CD4-positive, alpha-beta memory T cell (primary cell): Measurements from ENCODE around the gene ZDHHC20. TPM values are rescaled to one million over a fixed set of nuclear protein-coding genes. Genes with fewer than 3 reads are reported as not detected.
A peak's percentile ranks its signal among the peaks of the same experiment; 100 is the strongest.

Source experiments
- CTCF ChIA-PET: fragments of 350-600 bp; sonication (Branson Sonifier 250); formaldehyde crosslinking; loops from one replicate; lab custom pipeline; 2021; ENCODE audit warnings: inconsistent platforms; ENCODE audit not compliant: partially characterized antibody; lab: Charles Lee
- POLR2A ChIA-PET: fragments of 350-600 bp; sonication (Branson Sonifier 250); formaldehyde crosslinking; loops from one replicate; lab custom pipeline; 2021; ENCODE audit not compliant: partially characterized antibody; lab: Charles Lee
- DNase-seq, 5 donors: peaks; one replicate each; pipeline versions ENCODE4 v3.0.0 to v3.0.0-alpha.2; 2020 to 2022; ENCODE audit warnings: mixed read lengths in 1 of 5
- H3K27ac ChIP-seq: one replicate; pipeline ENCODE4 v1.7.0; 2013; ENCODE audit warnings: low read depth, low read length
- H3K27me3 ChIP-seq: 2 replicates; pipeline ENCODE4 v1.7.0; 2013; ENCODE audit warnings: mild to moderate bottlenecking, low read length, moderate library complexity; ENCODE audit not compliant: insufficient read depth
- H3K36me3 ChIP-seq: 2 replicates; pipeline ENCODE4 v1.7.0; 2013; ENCODE audit warnings: mild to moderate bottlenecking, low read length, moderate library complexity; ENCODE audit not compliant: insufficient read depth
- H3K4me1 ChIP-seq: 2 replicates; pipeline ENCODE4 v1.7.0; 2013; ENCODE audit warnings: mild to moderate bottlenecking, low read length, moderate library complexity; ENCODE audit not compliant: insufficient read depth
- H3K4me3 ChIP-seq, 2 donors: one replicate each; pipeline ENCODE4 v1.7.0; 2013; ENCODE audit warnings: low read length in 2 of 2, mild to moderate bottlenecking in 1 of 2
- H3K9me3 ChIP-seq, 2 donors: one replicate each; pipeline ENCODE4 v1.7.0; 2013; ENCODE audit warnings: low read length in 2 of 2, control low read depth in 1 of 2; ENCODE audit not compliant: control insufficient read depth in 1 of 2
- H3K27ac Mint-ChIP-seq, 7 donors: one replicate each; pipeline ENCODE4 v1.8.0; 2020 to 2021; ENCODE audit warnings: mixed read lengths in 7 of 7, mild to moderate bottlenecking in 6 of 7, inconsistent platforms in 3 of 7, moderate library complexity in 3 of 7
- H3K27me3 Mint-ChIP-seq, 2 donors: one replicate each; pipeline ENCODE4 v1.8.0; 2020 to 2021; ENCODE audit warnings: mixed read lengths in 2 of 2
- H3K36me3 Mint-ChIP-seq, 2 donors: one replicate each; pipeline ENCODE4 v1.8.0; 2020 to 2021; ENCODE audit warnings: mixed read lengths in 2 of 2, inconsistent platforms in 1 of 2, mild to moderate bottlenecking in 1 of 2
- H3K4me1 Mint-ChIP-seq, 4 donors: one replicate each; pipeline ENCODE4 v1.8.0; 2020 to 2021; ENCODE audit warnings: mixed read lengths in 4 of 4, mild to moderate bottlenecking in 1 of 4
- H3K4me3 Mint-ChIP-seq, 8 donors: one replicate each; pipeline ENCODE4 v1.8.0; 2020 to 2021; ENCODE audit warnings: mixed read lengths in 8 of 8, mild to moderate bottlenecking in 7 of 8, moderate library complexity in 6 of 8, inconsistent platforms in 3 of 8
- H3K9me3 Mint-ChIP-seq, 8 donors: one replicate each; pipeline ENCODE4 v1.8.0; 2020 to 2021; ENCODE audit warnings: mixed read lengths in 8 of 8, mild to moderate bottlenecking in 5 of 8, inconsistent platforms in 3 of 8, moderate library complexity in 1 of 8
- intact Hi-C: fragments of 100-400 bp; cut with micrococcal nuclease; formaldehyde crosslinking; loops from one replicate; pipeline ENCODE4 v1.15.1; 2023
- polyA plus RNA-seq, 2 donors: library from polyadenylated mRNA; unstranded; fragments of 300-500 nt; fragmentation: Illumina TruSeq; gene quantifications; one replicate each; pipeline ENCODE4 v1.2.3, GENCODE V29; 2021
- total RNA-seq, 2 experiments: library from RNA; stranded (reverse); gene quantifications; one replicate each; pipeline ENCODE4 v1.2.3, GENCODE V29; 2021

Gene ZDHHC20
- total and polyA plus RNA-seq, 4 experiments from 2014 or later = 29.4 to 72.3 (median 51.8) TPM

DNA sequence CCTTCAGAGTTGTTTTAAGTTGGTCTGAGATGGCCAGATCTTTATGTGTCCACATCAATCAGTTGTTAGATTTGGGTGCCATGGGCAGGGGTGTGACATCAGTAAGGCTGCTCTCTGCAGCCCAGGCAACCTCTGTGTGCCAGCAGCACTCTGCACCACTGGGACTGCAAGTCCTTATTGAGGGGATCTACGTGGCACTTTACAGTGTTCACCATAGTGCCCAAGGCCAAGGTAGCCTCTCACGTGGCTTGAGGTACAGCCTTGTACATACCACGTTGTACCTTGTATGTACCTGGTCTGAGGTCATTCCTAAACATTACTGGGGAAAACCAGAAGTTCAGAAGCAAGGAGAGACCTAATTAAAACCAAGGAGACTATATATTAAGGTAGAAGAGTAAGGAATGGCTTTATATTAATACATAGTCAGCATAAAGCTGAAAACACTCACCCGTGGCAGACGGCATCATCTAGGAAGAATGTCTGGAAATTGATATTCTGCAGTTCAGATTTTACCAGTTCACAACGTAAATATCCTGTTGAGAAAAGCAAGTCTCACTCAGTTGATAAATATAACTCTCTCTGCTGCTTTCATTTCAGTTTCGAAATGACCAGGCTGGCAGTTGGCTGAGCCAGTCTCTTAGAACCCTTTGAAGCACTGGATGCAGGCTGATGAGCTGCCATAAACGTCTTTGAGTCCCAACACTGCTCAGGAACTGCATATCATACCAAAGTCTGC lies 128.8 kb downstream of the ZDHHC20 start:
- H3K4me3 Mint-ChIP-seq = peak overlapping the region in 6 of 8 donors; percentile 2 to 61 (median 38)
- H3K9me3 ChIP-seq = no peaks in the 10 kb centered on the region
- peak overlapping the region in 5 of 7 donors; percentile 11 to 47 (median 23) for H3K27ac Mint-ChIP-seq
- DNase-seq = no peak
- POLR2A ChIA-PET = no interaction called here
- peaks cover 0 to 6% of the 10 kb centered on the region in 2 donors for H3K36me3 Mint-ChIP-seq
- no peaks in the 10 kb centered on the region for H3K27me3 Mint-ChIP-seq
- H3K27me3 ChIP-seq = no peaks in the 10 kb centered on the region
- H3K4me1 ChIP-seq = peaks cover 25% of the 10 kb centered on the region
- peak overlapping the region in 1 of 2 donors; percentile 1 for H3K4me3 ChIP-seq
- peaks cover 0 to 1% (median 0%) of the 10 kb centered on the region in 8 donors for H3K9me3 Mint-ChIP-seq
- H3K27ac ChIP-seq = no peak overlapping the region
- intact Hi-C loops = no loop called here
- CTCF ChIA-PET = interaction anchor here (0.6 to 0.9 kb wide), 2 partner anchors 32 to 33 kb away, joined by 3 to 4 read pairs; no protein-coding TSS in a partner anchor
- peaks cover 15 to 31% (median 25%) of the 10 kb centered on the region in 4 donors for H3K4me1 Mint-ChIP-seq
- no peaks in the 10 kb centered on the region for H3K36me3 ChIP-seq

DNA sequence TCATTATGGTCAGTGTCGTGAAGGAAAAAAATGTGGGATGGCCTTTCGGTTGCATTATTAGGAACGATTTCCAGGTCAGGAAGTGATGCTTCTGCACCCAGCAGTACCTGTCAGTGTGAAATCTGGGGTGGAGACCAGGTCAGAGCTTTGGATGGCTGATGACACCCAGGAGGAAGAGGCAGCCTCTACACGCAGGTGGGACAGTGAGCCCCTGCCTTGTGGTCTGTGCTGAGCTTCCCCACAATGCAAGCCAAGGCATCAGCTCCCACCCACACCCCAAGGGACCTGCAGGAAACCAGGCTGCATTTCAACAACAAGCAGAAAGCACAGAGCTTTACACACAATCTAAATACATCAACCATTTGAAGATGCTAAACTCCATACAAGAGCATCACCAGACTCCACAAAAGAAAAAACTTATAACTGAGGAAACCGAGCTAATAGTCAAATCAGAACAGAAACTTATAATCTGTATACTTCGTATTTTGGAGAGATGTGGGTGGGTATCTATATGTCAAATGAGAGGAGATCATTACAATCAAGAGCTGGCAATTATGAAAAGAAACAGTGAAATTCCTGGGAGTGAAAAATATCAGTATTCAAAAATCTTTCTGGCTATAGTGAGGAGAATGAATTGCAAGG lies 130.1 kb downstream of the ZDHHC20 start:
- CTCF ChIA-PET = interaction anchor here (0.7 to 1.4 kb wide), 4 partner anchors 16 to 148 kb away, joined by 3 to 4 read pairs (median 3); no protein-coding TSS in a partner anchor
- Histone ChIP-seq H3K36me3 (no peaks in the 10 kb centered on the region), H3K27me3 (no peaks in the 10 kb centered on the region), H3K27ac (no peak overlapping the region), H3K9me3 (no peaks in the 10 kb centered on the region), H3K4me1 (peaks cover 25% of the 10 kb centered on the region), H3K4me3 (no peak overlapping the region)
- no peak for DNase-seq
- Mint-ChIP-seq H3K36me3 (peaks cover 0 to 6% of the 10 kb centered on the region in 2 donors), H3K27me3 (no peaks in the 10 kb centered on the region), H3K27ac (peak overlapping the region in 3 of 7 donors; percentile 8 to 80 (median 34)), H3K4me3 (peak overlapping the region in 2 of 8 donors; percentile 22 to 26), H3K4me1 (peaks cover 15 to 31% (median 25%) of the 10 kb centered on the region in 4 donors), H3K9me3 (no peaks in the 10 kb centered on the region)
- intact Hi-C loops = no loop called here
- POLR2A ChIA-PET = no interaction called here

- no peak overlapping the region for H3K27ac ChIP-seq
- no peak for DNase-seq
- H3K4me1 ChIP-seq = peaks cover 25% of the 10 kb centered on the region
- no peak overlapping the region for H3K4me3 ChIP-seq
- H3K36me3 ChIP-seq = no peaks in the 10 kb centered on the region
- ChIA-PET POLR2A (no interaction called here), CTCF (interaction anchor here (0.7 to 1.8 kb wide), 5 partner anchors 15 to 149 kb away, joined by 3 to 4 read pairs (median 3); no protein-coding TSS in a partner anchor)
- Mint-ChIP-seq H3K4me3 (no peak overlapping the region), H3K4me1 (peaks cover 15 to 31% (median 25%) of the 10 kb centered on the region in 4 donors), H3K27ac (peak overlapping the region in 1 of 7 donors; percentile 34), H3K36me3 (peaks cover 0 to 6% of the 10 kb centered on the region in 2 donors), H3K9me3 (no peaks in the 10 kb centered on the region), H3K27me3 (no peaks in the 10 kb centered on the region)
- H3K9me3 ChIP-seq = no peaks in the 10 kb centered on the region
- intact Hi-C loops = no loop called here
- H3K27me3 ChIP-seq = no peaks in the 10 kb centered on the region
These were observed 130.9 kb downstream of the ZDHHC20 start for GRCh38 chr13:21328201-21328600.

GRCh38 chr13:21326155-21327031 lies 132.7 kb downstream of the ZDHHC20 start:
- DNase-seq = peak in 2 of 5 donors; percentile 12 to 15

GRCh38 chr13:21324803-21325202 lies 134.3 kb downstream of the ZDHHC20 start:
- no peaks in the 10 kb centered on the region for H3K27me3 Mint-ChIP-seq
- Histone ChIP-seq H3K4me3 (no peak overlapping the region), H3K27ac (no peak overlapping the region), H3K36me3 (no peaks in the 10 kb centered on the region), H3K27me3 (no peaks in the 10 kb centered on the region), H3K9me3 (no peaks in the 10 kb centered on the region), H3K4me1 (peaks cover 11% of the 10 kb centered on the region)
- H3K27ac Mint-ChIP-seq = no peak overlapping the region
- H3K9me3 Mint-ChIP-seq = no peaks in the 10 kb centered on the region
- DNase-seq = no peak
- peaks cover 6 to 19% (median 14%) of the 10 kb centered on the region in 4 donors for H3K4me1 Mint-ChIP-seq
- intact Hi-C loops = no loop called here
- CTCF ChIA-PET = interaction anchor here (1.6 kb wide), 1 partner anchor 152 kb away, joined by 4 read pairs; no protein-coding TSS in a partner anchor
- peaks cover 0 to 6% of the 10 kb centered on the region in 2 donors for H3K36me3 Mint-ChIP-seq
- no peak overlapping the region for H3K4me3 Mint-ChIP-seq
- POLR2A ChIA-PET = no interaction called here

More at GRCh38 chr13:21326155-21327031, 132.7 kb downstream of the ZDHHC20 start:
- peaks cover 0 to 6% of the 10 kb centered on the region in 2 donors for H3K36me3 Mint-ChIP-seq
- H3K27me3 ChIP-seq = no peaks in the 10 kb centered on the region
- no peaks in the 10 kb centered on the region for H3K9me3 ChIP-seq
- H3K27ac Mint-ChIP-seq = peak overlapping the region in 2 of 7 donors; percentile 23 to 89
- peaks cover 25% of the 10 kb centered on the region for H3K4me1 ChIP-seq
- intact Hi-C loops = no loop called here
- H3K4me1 Mint-ChIP-seq = peaks cover 15 to 31% (median 25%) of the 10 kb centered on the region in 4 donors
- no peaks in the 10 kb centered on the region for H3K9me3 Mint-ChIP-seq
- H3K27ac ChIP-seq = no peak overlapping the region
- peak overlapping the region in 1 of 2 donors; percentile 43 for H3K4me3 ChIP-seq
- no peaks in the 10 kb centered on the region for H3K36me3 ChIP-seq
- ChIA-PET POLR2A (interaction anchor here (1.7 kb wide), 1 partner anchor 29 kb away, joined by 5 read pairs; no protein-coding TSS in a partner anchor), CTCF (interaction anchor here (0.7 to 1.8 kb wide), 3 partner anchors 18 to 151 kb away, joined by 3 to 4 read pairs (median 4); no protein-coding TSS in a partner anchor)
- peak overlapping the region in 6 of 8 donors; percentile 27 to 77 (median 64) for H3K4me3 Mint-ChIP-seq
- no peaks in the 10 kb centered on the region for H3K27me3 Mint-ChIP-seq

DNA sequence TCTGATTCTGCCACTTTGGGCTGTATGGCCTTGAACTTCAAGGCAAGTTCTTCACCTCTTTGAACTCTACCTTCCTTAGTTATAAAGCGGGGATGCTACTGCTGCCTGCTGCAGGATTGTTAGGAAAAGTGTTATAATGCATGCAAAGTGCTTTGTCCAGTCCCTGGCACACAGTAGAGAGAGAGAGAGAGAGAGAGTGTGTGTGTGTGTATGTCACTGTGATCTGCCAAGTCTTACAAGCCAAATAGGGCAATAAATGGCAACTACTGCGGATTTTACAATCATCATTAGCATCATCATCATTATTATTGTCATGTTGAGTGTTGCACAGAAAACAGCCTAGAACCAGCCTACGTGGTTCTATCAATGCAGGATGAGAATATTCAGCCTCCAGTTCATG lies 136.1 kb downstream of the ZDHHC20 start:
- no peak overlapping the region for H3K4me3 ChIP-seq
- ChIA-PET CTCF (no interaction called here), POLR2A (no interaction called here)
- Mint-ChIP-seq H3K27ac (no peak overlapping the region), H3K9me3 (no peaks in the 10 kb centered on the region), H3K36me3 (peaks cover 0 to 12% of the 10 kb centered on the region in 2 donors), H3K4me1 (peaks cover 0 to 8% (median 5%) of the 10 kb centered on the region in 4 donors), H3K4me3 (no peak overlapping the region), H3K27me3 (no peaks in the 10 kb centered on the region)
- no peak for DNase-seq
- H3K4me1 ChIP-seq = no peaks in the 10 kb centered on the region
- H3K36me3 ChIP-seq = no peaks in the 10 kb centered on the region
- no peak overlapping the region for H3K27ac ChIP-seq
- no peaks in the 10 kb centered on the region for H3K9me3 ChIP-seq
- intact Hi-C loops = no loop called here
- no peaks in the 10 kb centered on the region for H3K27me3 ChIP-seq
